Caco-2 (cell line): Measurements from ENCODE around the gene NANS. TPM values are rescaled to one million over a fixed set of nuclear protein-coding genes. Genes with fewer than 3 reads are reported as not detected.

Experiments used
- BruUV-seq: library from RNA; stranded (reverse); fragments of 400-500 nt; replicated peaks from 2 replicates; lab custom pipeline; 2021; lab: Mats Ljungman, UMichigan
- CTCF ChIA-PET: fragments of 300-600 bp; sonication (Branson Sonifier 250); formaldehyde crosslinking; loops from one replicate; lab custom pipeline; 2022; ENCODE audit warnings: antibody characterized with exemption; lab: Charles Lee
- POLR2A ChIA-PET: fragments of 300-600 bp; sonication (Branson Sonifier 250); formaldehyde crosslinking; loops from one replicate; lab custom pipeline; 2022; ENCODE audit warnings: antibody characterized with exemption; lab: Charles Lee
- DNase-seq, 2 experiments: peaks; one replicate each; pipeline versions ENCODE4 v3.0.0 to v3.0.0-alpha.2; 2020 to 2022
- H3K27me3 ChIP-seq: replicated peaks from 2 replicates; pipeline ENCODE4 v1.6.0; 2011; ENCODE audit warnings: low read length; ENCODE audit not compliant: control insufficient read depth, insufficient read depth
- H3K36me3 ChIP-seq: 2 replicates; pipeline ENCODE4 v1.5.1; 2011; ENCODE audit warnings: low read length; ENCODE audit not compliant: control insufficient read depth, insufficient read depth
- H3K4me1 ChIP-seq: fragments of 250-450 bp; sonication (Bioruptor Pico); 2 replicates; pipeline ENCODE4 v1.5.1; 2020; ENCODE audit warnings: mild to moderate bottlenecking
- H3K4me3 ChIP-seq: 2 replicates; pipeline ENCODE4 v1.5.1; 2011; ENCODE audit warnings: low read depth, mild to moderate bottlenecking, control low read depth, low read length
- H3K9me3 ChIP-seq: fragments of 250-450 bp; sonication (Bioruptor Pico); 2 replicates; pipeline ENCODE4 v1.5.1; 2020; ENCODE audit warnings: mild to moderate bottlenecking, moderate library complexity
- H3K27ac Mint-ChIP-seq: one replicate; pipeline ENCODE4 v1.8.0; 2022; ENCODE audit warnings: mixed read lengths; ENCODE audit not compliant: unreplicated experiment
- H3K27me3 Mint-ChIP-seq: one replicate; pipeline ENCODE4 v1.8.0; 2022; ENCODE audit warnings: mixed read lengths; ENCODE audit not compliant: insufficient read depth, unreplicated experiment
- H3K36me3 Mint-ChIP-seq: one replicate; pipeline ENCODE4 v1.8.0; 2022; ENCODE audit warnings: mild to moderate bottlenecking, mixed read lengths; ENCODE audit not compliant: insufficient read depth, unreplicated experiment
- H3K4me1 Mint-ChIP-seq: one replicate; pipeline ENCODE4 v1.8.0; 2022; ENCODE audit warnings: low read depth, mixed read lengths; ENCODE audit not compliant: unreplicated experiment
- H3K4me3 Mint-ChIP-seq: one replicate; pipeline ENCODE4 v1.8.0; 2022; ENCODE audit warnings: mild to moderate bottlenecking, moderate library complexity, mixed read lengths; ENCODE audit not compliant: unreplicated experiment
- H3K9me3 Mint-ChIP-seq: one replicate; pipeline ENCODE4 v1.8.0; 2022; ENCODE audit warnings: mixed read lengths; ENCODE audit not compliant: unreplicated experiment
- intact Hi-C: fragments of 100-400 bp; cut with micrococcal nuclease; formaldehyde crosslinking; loops from one replicate; pipeline ENCODE4 v1.10.0; 2022; ENCODE audit not compliant: unreplicated experiment
- total RNA-seq: library from RNA; stranded (reverse); gene quantifications from 2 replicates; pipeline ENCODE4 v1.2.3, GENCODE V29; 2022
- TF ChIP-seq, protein P1 (sequence below), 2 experiments: fragments of 200-600 bp in 1 of 2; IDR thresholded peaks; 1 replicate in 1 of 2; 2 replicates in 1 of 2; pipeline versions ENCODE4 v1.5.1 to v1.8.0; 2011 to 2022; ENCODE audit warnings: antibody characterized with exemption in 1 of 2, control low read depth in 1 of 2, inconsistent platforms in 1 of 2, low read depth in 1 of 2, low read length in 1 of 2, mild to moderate bottlenecking in 1 of 2, moderate library complexity in 1 of 2; ENCODE audit not compliant: insufficient read depth in 1 of 2, severe bottlenecking in 1 of 2, unreplicated experiment in 1 of 2

Gene NANS
- total RNA-seq, 1 experiment from 2014 or later: 68.7 TPM

DNA sequence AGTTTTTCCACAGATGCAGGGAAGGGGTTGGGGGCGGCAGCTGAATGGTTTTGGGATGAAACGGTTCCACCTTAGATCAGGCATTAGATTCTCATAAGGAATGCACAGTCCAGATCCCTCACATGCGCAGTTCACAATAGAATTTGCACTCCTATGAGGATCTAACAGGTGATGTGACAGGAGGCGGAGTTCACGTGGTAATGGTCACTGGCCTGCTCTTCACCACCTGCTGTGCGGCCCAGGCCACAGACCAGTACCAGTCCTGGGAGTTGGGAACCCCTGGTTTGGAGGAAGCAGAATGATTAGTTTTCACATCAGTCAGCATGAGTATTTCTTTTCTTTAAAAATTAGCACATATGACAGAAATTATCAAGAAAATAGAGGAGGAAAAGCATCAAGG, 47.1 kb upstream of the NANS start:
- H3K36me3 ChIP-seq: peaks cover 2% of the 10 kb centered on the region
- BruUV-seq: no TSS peak
- no peaks in the 10 kb centered on the region for H3K4me1 ChIP-seq

GRCh38 chr9:98009936-98010335, 46.6 kb upstream of the NANS start:
- no peak overlapping the region for H3K27ac Mint-ChIP-seq
- CTCF ChIA-PET: no interaction called here
- H3K27me3 Mint-ChIP-seq: no peaks in the 10 kb centered on the region

More for the DNA sequence above, 47.1 kb upstream of the NANS start:
- no peak overlapping the region for H3K27ac Mint-ChIP-seq
- CTCF ChIA-PET: no interaction called here
- peaks cover 99% of the 10 kb centered on the region for H3K36me3 Mint-ChIP-seq
- no peaks in the 10 kb centered on the region for H3K9me3 Mint-ChIP-seq
- no peaks in the 10 kb centered on the region for H3K27me3 Mint-ChIP-seq
- no peaks in the 10 kb centered on the region for H3K9me3 ChIP-seq
- no peak overlapping the region for H3K4me3 ChIP-seq
- TF ChIP-seq, protein P1, sequence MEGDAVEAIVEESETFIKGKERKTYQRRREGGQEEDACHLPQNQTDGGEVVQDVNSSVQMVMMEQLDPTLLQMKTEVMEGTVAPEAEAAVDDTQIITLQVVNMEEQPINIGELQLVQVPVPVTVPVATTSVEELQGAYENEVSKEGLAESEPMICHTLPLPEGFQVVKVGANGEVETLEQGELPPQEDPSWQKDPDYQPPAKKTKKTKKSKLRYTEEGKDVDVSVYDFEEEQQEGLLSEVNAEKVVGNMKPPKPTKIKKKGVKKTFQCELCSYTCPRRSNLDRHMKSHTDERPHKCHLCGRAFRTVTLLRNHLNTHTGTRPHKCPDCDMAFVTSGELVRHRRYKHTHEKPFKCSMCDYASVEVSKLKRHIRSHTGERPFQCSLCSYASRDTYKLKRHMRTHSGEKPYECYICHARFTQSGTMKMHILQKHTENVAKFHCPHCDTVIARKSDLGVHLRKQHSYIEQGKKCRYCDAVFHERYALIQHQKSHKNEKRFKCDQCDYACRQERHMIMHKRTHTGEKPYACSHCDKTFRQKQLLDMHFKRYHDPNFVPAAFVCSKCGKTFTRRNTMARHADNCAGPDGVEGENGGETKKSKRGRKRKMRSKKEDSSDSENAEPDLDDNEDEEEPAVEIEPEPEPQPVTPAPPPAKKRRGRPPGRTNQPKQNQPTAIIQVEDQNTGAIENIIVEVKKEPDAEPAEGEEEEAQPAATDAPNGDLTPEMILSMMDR (IDR thresholded peaks at IDR 0.05; ENCODE audit: insufficient read depth in 1 of 2, low read depth in 1 of 2, low read length in 1 of 2, severe bottlenecking in 1 of 2, unreplicated experiment in 1 of 2): no peak
- POLR2A ChIA-PET: no interaction called here
- intact Hi-C loops: no loop called here
- no peaks in the 10 kb centered on the region for H3K27me3 ChIP-seq
- no peaks in the 10 kb centered on the region for H3K4me1 Mint-ChIP-seq
- H3K4me3 Mint-ChIP-seq: no peak overlapping the region
- DNase-seq: no peak

DNA sequence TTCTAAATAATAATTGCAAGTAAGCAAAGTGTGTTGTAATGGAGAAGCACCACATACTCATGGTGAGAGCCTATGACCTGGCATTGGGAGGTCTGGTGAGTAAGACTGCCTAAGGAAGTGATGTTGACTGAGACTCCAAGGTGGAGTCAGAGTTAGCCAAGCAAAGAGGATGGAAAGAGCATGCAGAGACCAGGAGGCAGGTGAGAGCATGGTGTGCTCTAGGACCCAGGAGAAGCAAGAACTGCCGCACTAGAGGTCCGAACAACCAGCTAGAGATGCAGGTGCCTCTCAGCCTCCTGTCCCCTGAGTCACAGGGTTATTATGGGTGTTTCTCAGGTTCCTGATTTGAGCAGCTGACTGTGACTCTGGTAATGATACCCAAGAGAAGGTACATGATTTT, 46.1 kb upstream of the NANS start:
- no peaks in the 10 kb centered on the region for H3K4me1 ChIP-seq
- CTCF ChIA-PET: no interaction called here
- no peaks in the 10 kb centered on the region for H3K9me3 Mint-ChIP-seq
- H3K27me3 ChIP-seq: no peaks in the 10 kb centered on the region
- H3K4me3 Mint-ChIP-seq: no peak overlapping the region
- POLR2A ChIA-PET: interaction anchor here (0.7 kb wide), 1 partner anchor 75 kb away, joined by 4 read pairs; no protein-coding TSS in a partner anchor
- H3K27me3 Mint-ChIP-seq: no peaks in the 10 kb centered on the region
- TF ChIP-seq, protein P1 (IDR thresholded peaks at IDR 0.05; ENCODE audit: insufficient read depth in 1 of 2, low read depth in 1 of 2, low read length in 1 of 2, severe bottlenecking in 1 of 2, unreplicated experiment in 1 of 2): no peak
- intact Hi-C loops: no loop called here
- H3K27ac Mint-ChIP-seq: no peak overlapping the region
- no peaks in the 10 kb centered on the region for H3K9me3 ChIP-seq
- DNase-seq: no peak
- H3K36me3 ChIP-seq: peaks cover 2% of the 10 kb centered on the region
- peaks cover 99% of the 10 kb centered on the region for H3K36me3 Mint-ChIP-seq
- BruUV-seq: no TSS peak
- H3K4me3 ChIP-seq: no peak overlapping the region
- no peaks in the 10 kb centered on the region for H3K4me1 Mint-ChIP-seq

More at GRCh38 chr9:98009936-98010335, 46.6 kb upstream of the NANS start:
- POLR2A ChIA-PET: interaction anchor here (0.7 kb wide), 1 partner anchor 74 kb away, joined by 4 read pairs; no protein-coding TSS in a partner anchor
- no peaks in the 10 kb centered on the region for H3K9me3 Mint-ChIP-seq
- peaks cover 99% of the 10 kb centered on the region for H3K36me3 Mint-ChIP-seq
- no peak overlapping the region for H3K4me3 ChIP-seq
- DNase-seq: no peak
- H3K4me1 ChIP-seq: no peaks in the 10 kb centered on the region
- H3K4me1 Mint-ChIP-seq: no peaks in the 10 kb centered on the region
- TF ChIP-seq, protein P1 (IDR thresholded peaks at IDR 0.05; ENCODE audit: insufficient read depth in 1 of 2, low read depth in 1 of 2, low read length in 1 of 2, severe bottlenecking in 1 of 2, unreplicated experiment in 1 of 2): no peak
- BruUV-seq: no TSS peak
- no peaks in the 10 kb centered on the region for H3K27me3 ChIP-seq
- H3K4me3 Mint-ChIP-seq: no peak overlapping the region
- peaks cover 2% of the 10 kb centered on the region for H3K36me3 ChIP-seq
- intact Hi-C loops: no loop called here
- no peaks in the 10 kb centered on the region for H3K9me3 ChIP-seq
